HG02623 (cell line): ENCODE results near the gene CTSF.
"Not testable (repeated sequence)": the region's sequence is repeated elsewhere in the genome, so short reads cannot be mapped to it uniquely, and the experiment has no call there.

Source experiments
- ATAC-seq: cut with Tn5 transposase; IDR thresholded peaks from one replicate; pipeline ENCODE4 v1.9.1; 2021; ENCODE audit warnings: moderate library complexity; ENCODE audit not compliant: unreplicated experiment

CTSF gene

GRCh38 chr11:66568124-66568916, at the start of gene CTSF:
TSS of gene CTSF (minus strand) at chr11:66568606. CDS start at chr11:66568486, 120 bp downstream.
- ATAC-seq, result no peak

- ATAC-seq, result peak; percentile 7
Measured at GRCh38 chr11:66617155-66617834, 48.9 kb upstream of the CTSF start.

GRCh38 chr11:66616379-66617154, 48.2 kb upstream of the CTSF start, which contains the start of gene RBM14:
TSS of gene RBM14 (plus strand) at chr11:66616630. CDS start at chr11:66616721, 91 bp downstream.
- ATAC-seq, result peak; percentile 86

GRCh38 chr11:66614073-66614472, 45.7 kb upstream of the CTSF start:
- ATAC-seq, result no peak

- ATAC-seq, result no peak
Measured at GRCh38 chr11:66612458-66612857, 44.1 kb upstream of the CTSF start.

GRCh38 chr11:66609721-66610617, 41.6 kb upstream of the CTSF start:
- ATAC-seq, result no peak

- ATAC-seq, result no peak
Measured at GRCh38 chr11:66607126-66607834, 38.9 kb upstream of the CTSF start.

- not testable (repeated sequence) for ATAC-seq
Measured at GRCh38 chr11:66606608-66607007, 38.2 kb upstream of the CTSF start.

GRCh38 chr11:66604155-66604554, 35.7 kb upstream of the CTSF start:
- ATAC-seq, result no peak

GRCh38 chr11:66603072-66603471, 34.7 kb upstream of the CTSF start:
- ATAC-seq, result no peak

- no peak for ATAC-seq
Measured at GRCh38 chr11:66600631-66601233, 32.3 kb upstream of the CTSF start.

- ATAC-seq, result no peak
Measured at GRCh38 chr11:66600219-66600618, 31.8 kb upstream of the CTSF start.

GRCh38 chr11:66598993-66599392, 30.6 kb upstream of the CTSF start:
- no peak for ATAC-seq

- ATAC-seq, result no peak
Measured at GRCh38 chr11:66595245-66595904, 27.0 kb upstream of the CTSF start.

- ATAC-seq, result no peak
Measured at GRCh38 chr11:66593650-66594049, 25.2 kb upstream of the CTSF start.

GRCh38 chr11:66593303-66593635, 24.9 kb upstream of the CTSF start:
- ATAC-seq, result no peak

- peak; percentile 88 for ATAC-seq
Measured at GRCh38 chr11:66592457-66593302, 24.3 kb upstream of the CTSF start, which contains the start of the genes CCDC87 and CCS. TSS of gene CCDC87 (minus strand) at chr11:66593063. CDS start at chr11:66593015, 48 bp downstream. TSS of gene CCS (plus strand) at chr11:66593185. CDS start at chr11:66593262, 77 bp downstream.

GRCh38 chr11:66591175-66591574, 22.8 kb upstream of the CTSF start:
- ATAC-seq, result no peak
